ENCODE results near the gene WDR12.

- TF ChIP-seq, protein P1, sequence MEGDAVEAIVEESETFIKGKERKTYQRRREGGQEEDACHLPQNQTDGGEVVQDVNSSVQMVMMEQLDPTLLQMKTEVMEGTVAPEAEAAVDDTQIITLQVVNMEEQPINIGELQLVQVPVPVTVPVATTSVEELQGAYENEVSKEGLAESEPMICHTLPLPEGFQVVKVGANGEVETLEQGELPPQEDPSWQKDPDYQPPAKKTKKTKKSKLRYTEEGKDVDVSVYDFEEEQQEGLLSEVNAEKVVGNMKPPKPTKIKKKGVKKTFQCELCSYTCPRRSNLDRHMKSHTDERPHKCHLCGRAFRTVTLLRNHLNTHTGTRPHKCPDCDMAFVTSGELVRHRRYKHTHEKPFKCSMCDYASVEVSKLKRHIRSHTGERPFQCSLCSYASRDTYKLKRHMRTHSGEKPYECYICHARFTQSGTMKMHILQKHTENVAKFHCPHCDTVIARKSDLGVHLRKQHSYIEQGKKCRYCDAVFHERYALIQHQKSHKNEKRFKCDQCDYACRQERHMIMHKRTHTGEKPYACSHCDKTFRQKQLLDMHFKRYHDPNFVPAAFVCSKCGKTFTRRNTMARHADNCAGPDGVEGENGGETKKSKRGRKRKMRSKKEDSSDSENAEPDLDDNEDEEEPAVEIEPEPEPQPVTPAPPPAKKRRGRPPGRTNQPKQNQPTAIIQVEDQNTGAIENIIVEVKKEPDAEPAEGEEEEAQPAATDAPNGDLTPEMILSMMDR (conservative IDR thresholded peaks at IDR 0.05; ENCODE audit: low read depth, low read length) = no peak
- no peak for TF ChIP-seq EZH2 (IDR thresholded peaks at IDR 0.05; ENCODE audit: low read length, unreplicated experiment)
Observed at GRCh38 chr2:202950592-202950991, 39.1 kb upstream of the WDR12 start.

All from PC-3 (cell line).